HG02870 (cell line): ENCODE measurements around the gene PDE1C.
"Not testable (repeated sequence)": the region's sequence is repeated elsewhere in the genome, so short reads cannot be mapped to it uniquely, and the experiment has no call there.

Experiments used
- ATAC-seq: cut with Tn5 transposase; IDR thresholded peaks from one replicate; pipeline ENCODE4 v1.9.1; 2021; ENCODE audit warnings: mild to moderate bottlenecking, moderate library complexity; ENCODE audit not compliant: unreplicated experiment

Gene PDE1C

GRCh38 chr7:32070406-32071360 lies at the start of gene PDE1C:
PDE1C (minus strand) TSS chr7:32070407.
- no peak for ATAC-seq

GRCh38 chr7:32119790-32120196 lies 49.6 kb upstream of the PDE1C start:
- no peak for ATAC-seq

- ATAC-seq = no peak
These were observed 47.6 kb upstream of the PDE1C start for GRCh38 chr7:32117837-32118236.

- no peak for ATAC-seq
These were observed 46.2 kb upstream of the PDE1C start for GRCh38 chr7:32116436-32116835.

- ATAC-seq = no peak
These were observed 45.6 kb upstream of the PDE1C start for GRCh38 chr7:32115831-32116230.

- no peak for ATAC-seq
These were observed 38.4 kb upstream of the PDE1C start for GRCh38 chr7:32108651-32109050.

GRCh38 chr7:32104766-32105165 lies 34.6 kb upstream of the PDE1C start:
- ATAC-seq = no peak

GRCh38 chr7:32103361-32103760 lies 33.2 kb upstream of the PDE1C start:
- no peak for ATAC-seq

GRCh38 chr7:32102432-32102873 lies 32.2 kb upstream of the PDE1C start:
- ATAC-seq = no peak

GRCh38 chr7:32100407-32100907 lies 30.2 kb upstream of the PDE1C start:
- ATAC-seq = no peak

GRCh38 chr7:32094516-32094915 lies 24.3 kb upstream of the PDE1C start:
- no peak for ATAC-seq

GRCh38 chr7:32093415-32094408 lies 23.5 kb upstream of the PDE1C start:
- ATAC-seq = no peak

GRCh38 chr7:32092346-32092745 lies 22.1 kb upstream of the PDE1C start:
- ATAC-seq = no peak

GRCh38 chr7:32091608-32092210 lies 21.5 kb upstream of the PDE1C start:
- ATAC-seq = no peak

- no peak for ATAC-seq
These were observed 19.5 kb upstream of the PDE1C start for GRCh38 chr7:32089678-32090077.

GRCh38 chr7:32089256-32089655 lies 19.0 kb upstream of the PDE1C start:
- no peak for ATAC-seq

GRCh38 chr7:32088451-32088881 lies 18.3 kb upstream of the PDE1C start:
- ATAC-seq = no peak

- no peak for ATAC-seq
These were observed 9.3 kb upstream of the PDE1C start for GRCh38 chr7:32079510-32079909.

GRCh38 chr7:32078824-32079223 lies 8.6 kb upstream of the PDE1C start:
- ATAC-seq = no peak

GRCh38 chr7:32077806-32078205 lies 7.6 kb upstream of the PDE1C start:
- ATAC-seq = no peak

- not testable (repeated sequence) for ATAC-seq
These were observed 6.6 kb upstream of the PDE1C start for GRCh38 chr7:32076802-32077201.
